AG04449 (cell line): ENCODE results near the gene PPP4C.

Source experiments
- CTCF ChIA-PET: fragments of 350-600 bp; formaldehyde crosslinking; extraction: SDS; loops from one replicate; lab custom pipeline; 2021; ENCODE audit warnings: antibody characterized with exemption; lab: Yijun Ruan, JAX
- POLR2A ChIA-PET: fragments of 400-600, 350-600 bp; formaldehyde crosslinking; extraction: SDS; loops from one replicate; lab custom pipeline; 2020; ENCODE audit warnings: antibody characterized with exemption, inconsistent platforms; lab: Yijun Ruan, JAX
- DNase-seq: peaks from one replicate; pipeline ENCODE4 v3.0.0-alpha.2; 2010; ENCODE audit warnings: low read depth, low spot score
- H3K4me3 ChIP-seq: 2 replicates; pipeline ENCODE4 v1.5.1; 2011; ENCODE audit warnings: low read depth, mild to moderate bottlenecking, control low read depth, low read length
- CTCF ChIP-seq: IDR thresholded peaks from one replicate; pipeline ENCODE4 v1.5.1; 2011; ENCODE audit warnings: mild to moderate bottlenecking, moderate library complexity, low read length, control low read depth, inconsistent platforms; ENCODE audit not compliant: insufficient read depth; ENCODE audit errors: missing control alignments

PPP4C gene

GRCh38 chr16:30053376-30054015 is 22.3 kb upstream of the PPP4C start:
- H3K4me3 ChIP-seq, result peak overlapping the region; percentile 83
- TF ChIP-seq CTCF, result no peak
- ChIA-PET CTCF (interaction anchor here (0.9 to 5.7 kb wide), 8 partner anchors 9 to 205 kb away, joined by 3 to 28 read pairs (median 4); partner anchors contain the start of genes ALDOA and TLCD3B), POLR2A (interaction anchor here (0.6 to 2.5 kb wide), 4 partner anchors 8 to 263 kb away, joined by 3 to 36 read pairs (median 3); partner anchors contain the start of gene ALDOA)
- DNase-seq, result no peak

GRCh38 chr16:30054451-30054850 is 21.3 kb upstream of the PPP4C start:
- no peak for DNase-seq

GRCh38 chr16:30054959-30055553 is 20.7 kb upstream of the PPP4C start:
- CTCF ChIA-PET, result interaction anchor here (0.5 to 4.3 kb wide), 15 partner anchors 9 to 355 kb away, joined by 3 to 17 read pairs (median 4); partner anchors contain the start of genes ALDOA, GDPD3, KIF22 and TBX6
- peak; percentile 72 for TF ChIP-seq CTCF
- no peak for DNase-seq
- POLR2A ChIA-PET, result interaction anchor here (2.1 kb wide), 1 partner anchor 10 kb away, joined by 11 read pairs; the partner anchor contains the start of gene ALDOA
- no peak overlapping the region; the same call in 1 of the 2 replicates for H3K4me3 ChIP-seq

More at GRCh38 chr16:30054451-30054850, 21.3 kb upstream of the PPP4C start:
- ChIA-PET CTCF (interaction anchor here (1.4 to 4.3 kb wide), 7 partner anchors 9 to 60 kb away, joined by 3 to 17 read pairs (median 9); partner anchors contain the start of genes ALDOA and GDPD3), POLR2A (interaction anchor here (0.8 to 2.5 kb wide), 3 partner anchors 11 to 264 kb away, joined by 3 to 36 read pairs (median 11); partner anchors contain the start of gene ALDOA)
- peak overlapping the region; percentile 9 for H3K4me3 ChIP-seq
- peak; percentile 3 for TF ChIP-seq CTCF

GRCh38 chr16:30060346-30060745 is 15.4 kb upstream of the PPP4C start:
- no peak for TF ChIP-seq CTCF
- no peak for DNase-seq
- POLR2A ChIA-PET, result no interaction called here
- CTCF ChIA-PET, result no interaction called here
- H3K4me3 ChIP-seq, result no peak overlapping the region

GRCh38 chr16:30060836-30061554 is 14.8 kb upstream of the PPP4C start:
- TF ChIP-seq CTCF, result no peak
- ChIA-PET POLR2A (interaction anchor here (0.6 kb wide), 2 partner anchors 8 to 606 kb away, joined by 3 read pairs; a partner anchor contains a TSS), CTCF (no interaction called here)
- DNase-seq, result no peak
- no peak overlapping the region for H3K4me3 ChIP-seq
